COLO668 (cell line): ENCODE measurements around the gene MTTP.
A peak's percentile ranks its signal among the peaks of the same experiment; 100 is the strongest.

ENCODE experiments used
- DNase-seq: peaks from one replicate; lab custom pipeline; 2025; ENCODE audit not compliant: unreplicated experiment; lab: John Stamatoyannopoulos, UW

The MTTP gene

DNA sequence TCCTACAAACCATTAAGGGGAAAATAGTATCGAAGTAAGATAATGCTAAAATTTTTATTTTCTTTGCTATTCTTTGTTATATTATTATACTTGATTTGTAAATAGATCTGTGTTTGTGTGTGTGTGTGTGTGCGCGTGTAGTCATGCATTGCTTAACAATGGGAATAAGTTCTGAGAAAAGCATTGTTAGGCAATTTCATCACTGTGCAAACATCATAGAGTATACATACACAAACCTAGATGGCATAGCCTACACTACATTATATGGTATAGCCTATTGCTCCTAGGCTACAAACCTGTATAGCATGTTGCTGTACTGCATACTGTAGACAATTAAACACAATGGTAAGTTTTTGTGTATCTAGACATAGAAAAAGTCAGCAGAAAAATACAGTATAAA, 17.1 kb downstream of the MTTP start:
- DNase-seq: peak; percentile 33

DNA sequence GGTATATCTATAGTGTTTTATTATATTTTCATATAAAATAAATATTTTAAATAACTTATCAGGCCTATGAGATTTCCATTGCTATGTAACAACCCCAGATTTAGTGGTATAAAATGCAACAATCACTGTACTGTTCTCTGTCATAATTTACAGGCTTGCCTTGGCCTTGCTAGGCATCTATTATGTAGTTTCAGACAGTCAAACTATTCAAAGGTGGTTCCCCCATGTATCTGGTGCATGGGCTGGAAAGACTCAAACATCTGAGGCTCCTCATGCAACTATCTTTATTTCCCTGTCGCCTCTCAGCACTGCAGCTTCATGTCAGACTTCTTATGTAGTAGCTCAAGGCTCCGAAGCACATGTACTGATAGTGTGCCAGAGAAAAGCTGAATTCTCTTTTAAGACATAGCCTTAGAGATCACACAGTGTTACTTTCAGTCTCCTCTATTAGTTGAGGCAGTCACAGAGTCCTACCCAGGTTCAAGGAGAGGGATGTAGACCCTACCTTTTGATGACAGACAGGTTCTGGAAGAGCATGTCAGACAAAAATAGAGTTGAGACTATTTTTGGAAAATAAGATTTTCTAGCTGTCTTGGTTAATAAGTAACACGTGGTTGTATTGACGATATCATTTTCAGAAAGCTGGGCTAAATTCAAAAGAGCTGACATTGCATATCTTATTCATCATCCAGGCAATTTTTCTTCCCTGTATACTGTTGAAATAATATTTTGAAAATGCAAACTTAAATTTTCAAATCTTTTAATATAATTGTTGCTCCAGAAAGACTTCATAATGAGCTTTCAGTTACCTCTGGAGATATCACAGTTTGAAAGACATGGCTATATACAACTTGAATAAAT, 19.4 kb downstream of the MTTP start:
- DNase-seq: no peak

DNA sequence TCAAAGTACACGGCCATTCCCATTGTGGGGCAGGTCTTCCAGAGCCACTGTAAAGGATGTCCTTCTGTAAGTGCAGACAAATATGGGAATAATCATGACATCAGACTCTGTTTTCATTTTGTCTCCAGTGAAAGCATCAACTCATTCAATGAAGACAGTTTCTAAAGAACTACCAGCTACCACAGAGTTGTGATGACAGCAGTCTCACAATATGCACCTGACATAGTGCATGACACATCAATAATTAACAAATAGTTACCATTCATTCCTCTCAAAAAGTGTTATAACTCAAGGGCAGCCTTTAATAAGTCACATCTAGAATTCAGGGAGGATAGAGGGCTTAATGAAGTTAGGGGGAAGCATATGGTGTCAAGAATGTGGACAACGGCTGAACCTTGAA, 20.2 kb downstream of the MTTP start:
- no peak for DNase-seq

DNA sequence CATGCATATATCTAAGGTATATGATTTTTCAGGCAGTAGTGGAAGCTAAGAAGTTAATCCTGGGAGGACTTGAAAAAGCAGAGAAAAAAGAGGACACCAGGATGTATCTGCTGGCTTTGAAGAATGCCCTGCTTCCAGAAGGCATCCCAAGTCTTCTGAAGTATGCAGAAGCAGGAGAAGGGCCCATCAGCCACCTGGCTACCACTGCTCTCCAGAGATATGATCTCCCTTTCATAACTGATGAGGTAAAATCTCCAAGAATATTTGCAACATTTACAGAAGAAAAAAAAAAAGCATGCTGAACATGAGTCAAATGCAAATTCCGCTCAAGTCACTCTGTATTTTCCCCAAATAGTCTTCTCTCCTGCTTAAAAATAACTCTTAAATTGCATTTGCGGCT, 32.1 kb downstream of the MTTP start:
- DNase-seq: no peak

DNA sequence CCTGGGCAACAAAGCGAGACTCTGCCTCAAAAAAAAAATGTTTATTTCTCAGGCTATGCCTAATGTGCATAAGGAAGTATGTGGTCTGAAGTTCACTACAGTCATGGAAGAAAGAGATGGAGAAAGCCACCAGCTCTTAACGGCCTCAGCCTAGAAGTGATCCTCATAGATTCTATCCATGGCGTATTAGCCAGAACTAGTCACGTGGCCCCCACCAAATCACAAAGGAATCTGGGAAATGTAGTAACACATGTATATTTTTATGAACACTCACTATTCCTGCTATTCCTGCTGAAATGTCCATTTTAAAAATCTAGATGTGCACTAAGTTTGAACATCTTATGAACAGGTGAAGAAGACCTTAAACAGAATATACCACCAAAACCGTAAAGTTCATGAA, 33.8 kb downstream of the MTTP start:
- no peak for DNase-seq

DNA sequence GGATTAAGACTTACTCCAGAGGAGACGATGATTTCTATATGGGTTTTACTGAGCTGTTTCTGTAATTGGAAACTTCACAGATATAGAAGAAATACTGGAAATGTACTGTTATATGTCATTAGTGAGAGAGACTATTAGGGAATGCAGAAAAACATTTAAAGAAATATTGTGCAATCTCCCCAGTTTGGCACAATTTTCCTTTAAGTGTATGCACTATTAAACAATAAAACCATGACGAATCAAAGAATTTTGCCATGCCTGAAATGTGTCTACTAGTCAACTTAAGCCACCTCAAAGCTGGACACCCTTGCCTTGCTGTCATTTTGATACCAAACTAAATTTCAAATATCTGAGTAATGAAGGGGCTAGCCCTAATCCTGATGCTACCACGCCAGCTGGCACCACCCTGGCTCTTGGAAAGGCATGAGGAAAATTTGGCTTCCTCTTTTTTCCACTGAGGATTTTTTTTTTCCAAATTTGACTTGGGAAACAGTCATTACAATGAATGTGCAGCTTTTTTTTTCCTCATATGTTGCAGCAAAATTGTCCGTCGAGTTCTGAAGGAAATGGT, 36.1 kb downstream of the MTTP start:
- DNase-seq: no peak

DNA sequence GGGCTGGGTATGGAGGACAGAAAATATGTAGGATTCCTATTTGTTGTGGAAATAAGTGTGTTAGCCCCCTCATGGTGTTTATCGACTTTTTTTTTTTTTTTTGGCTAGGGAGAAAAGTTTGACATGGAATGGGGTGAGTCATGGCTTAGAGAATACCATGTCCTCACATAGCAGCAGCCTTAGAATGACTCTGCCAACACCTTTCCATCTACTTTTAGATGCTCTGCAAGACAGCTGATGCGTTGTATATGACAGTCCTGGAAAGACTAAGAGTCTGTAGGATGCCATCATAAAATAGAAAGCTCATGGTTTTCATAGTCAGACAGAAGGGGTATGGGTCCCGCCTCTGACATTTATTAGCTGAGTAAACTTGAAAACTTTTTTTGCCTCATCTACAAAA, 37.7 kb downstream of the MTTP start:
- DNase-seq: no peak

DNA sequence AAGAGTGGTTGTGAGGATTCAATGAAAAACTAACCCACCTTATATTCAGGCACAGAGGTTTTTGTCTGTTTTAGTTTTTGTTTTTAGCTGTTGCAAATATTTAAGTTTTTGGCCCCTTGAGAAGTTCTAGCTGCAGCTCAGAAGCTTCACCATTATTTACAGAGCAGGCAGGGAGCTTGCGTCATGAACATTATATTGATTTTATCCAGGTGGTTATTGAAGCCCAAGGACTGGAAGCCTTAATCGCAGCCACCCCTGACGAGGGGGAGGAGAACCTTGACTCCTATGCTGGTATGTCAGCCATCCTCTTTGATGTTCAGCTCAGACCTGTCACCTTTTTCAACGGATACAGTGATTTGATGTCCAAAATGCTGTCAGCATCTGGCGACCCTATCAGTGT, 38.1 kb downstream of the MTTP start:
- DNase-seq: no peak

DNA sequence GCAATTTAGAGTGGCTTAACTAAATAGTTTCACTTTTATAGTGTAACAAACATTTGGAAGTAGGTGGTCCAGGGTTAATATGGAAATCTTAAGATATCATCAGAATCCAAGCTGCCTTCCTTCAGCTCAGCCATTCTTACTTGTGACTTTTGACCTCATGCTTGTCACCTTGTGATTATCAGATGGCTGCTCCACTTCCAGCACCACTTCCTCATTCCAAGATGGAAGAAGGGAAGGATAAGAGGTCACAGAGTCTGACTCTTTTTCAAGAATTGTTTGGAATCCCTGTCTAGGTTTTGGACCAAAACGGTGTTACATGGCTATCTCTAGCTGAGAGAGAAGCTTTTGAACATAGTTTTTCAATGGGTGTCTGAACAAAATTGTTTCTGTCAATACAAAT, 39.9 kb downstream of the MTTP start:
- DNase-seq: no peak

DNA sequence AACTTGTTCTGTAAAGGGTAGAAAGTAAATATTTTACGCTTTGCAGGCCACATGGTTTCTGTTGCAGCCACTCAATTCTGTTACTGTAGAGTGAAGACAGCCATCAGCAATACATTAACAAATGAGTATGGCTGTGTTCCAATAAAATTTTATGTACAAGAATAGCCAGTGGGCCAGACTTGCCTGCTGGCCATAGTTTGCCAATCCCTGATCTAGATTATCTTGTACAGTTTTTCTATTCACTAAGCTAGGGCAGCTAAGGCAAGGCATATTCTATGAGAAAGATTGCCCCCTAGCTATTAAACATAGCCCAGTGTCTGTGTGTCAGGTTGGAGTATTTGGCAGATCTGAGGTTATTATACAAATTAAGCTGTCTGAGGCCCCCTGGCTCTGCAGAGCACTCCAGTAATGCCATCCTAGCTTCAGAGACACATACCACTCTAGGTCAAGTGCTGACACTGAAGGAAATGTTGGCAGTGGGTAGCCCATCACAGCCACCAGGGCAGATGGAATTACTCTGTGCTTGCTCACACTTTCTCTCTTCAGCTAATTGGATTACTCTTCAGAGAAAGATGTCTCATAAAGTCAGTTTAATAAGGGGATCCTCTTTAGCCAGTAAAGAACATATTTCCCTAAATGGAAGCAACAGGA, 40.7 kb downstream of the MTTP start:
- DNase-seq: no peak

DNA sequence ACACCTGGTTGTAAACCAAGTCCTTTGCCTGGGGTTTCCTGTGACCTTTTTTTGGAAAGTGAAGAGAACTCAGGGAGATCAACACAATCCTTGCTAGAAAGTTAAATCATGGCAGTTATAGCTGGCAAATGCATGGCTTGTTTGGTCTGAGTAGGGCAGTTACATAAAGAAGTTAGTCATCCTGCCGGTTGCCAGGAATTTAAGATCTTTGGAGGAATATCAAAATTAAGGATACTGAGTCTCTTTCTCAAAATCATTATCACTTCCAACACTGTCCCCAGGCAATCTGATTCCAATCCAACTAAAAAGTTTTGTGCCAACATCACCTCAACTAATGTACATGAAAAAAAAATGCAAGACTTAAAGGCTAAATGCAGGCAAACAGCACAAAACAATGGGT, 42.8 kb downstream of the MTTP start:
- no peak for DNase-seq

DNA sequence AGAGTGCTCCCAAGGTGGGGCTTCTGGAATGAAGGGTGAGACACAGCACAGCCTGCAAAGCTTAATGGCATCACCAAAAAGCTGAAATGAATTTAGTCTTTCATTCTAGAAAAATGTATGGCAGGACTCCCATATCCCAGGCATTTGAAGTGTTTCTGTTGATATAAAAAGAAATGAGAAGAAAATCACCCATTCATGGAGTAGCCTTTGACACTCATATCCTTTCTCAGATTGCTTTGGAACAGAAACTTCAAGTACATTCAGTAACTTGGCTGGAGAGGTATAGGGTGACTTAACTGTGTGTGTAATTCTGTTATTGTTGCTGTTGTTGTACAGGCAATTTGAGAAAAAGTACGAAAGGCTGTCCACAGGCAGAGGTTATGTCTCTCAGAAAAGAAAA, 47.7 kb downstream of the MTTP start:
- DNase-seq: no peak

DNA sequence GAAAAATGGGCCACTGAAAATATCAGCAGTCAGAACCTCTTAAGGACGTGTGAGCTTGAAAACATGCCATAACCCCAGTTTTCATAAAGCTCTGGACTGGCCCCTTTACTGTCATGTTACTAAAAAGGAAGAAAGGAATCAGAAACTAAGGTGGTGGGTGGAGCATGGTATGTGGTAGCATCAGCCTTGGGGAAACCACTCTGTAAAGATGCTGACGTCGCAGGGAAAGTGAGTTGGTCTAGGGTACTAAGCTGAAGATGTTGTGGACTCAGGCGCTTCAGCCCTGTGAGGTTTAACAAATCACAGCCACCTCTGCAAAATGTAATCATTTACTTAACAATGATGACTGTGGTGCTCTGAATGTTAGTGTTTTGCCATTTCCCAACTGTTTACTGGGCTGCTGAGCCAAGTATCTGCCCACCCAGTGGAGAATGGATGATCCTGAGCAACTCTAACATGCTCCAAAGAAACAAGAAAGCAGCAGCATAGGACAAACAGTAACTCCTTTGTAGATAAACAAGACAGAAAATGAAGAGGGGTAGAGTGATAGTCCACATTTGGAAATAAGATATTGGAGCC, 49.6 kb downstream of the MTTP start:
- no peak for DNase-seq

DNA sequence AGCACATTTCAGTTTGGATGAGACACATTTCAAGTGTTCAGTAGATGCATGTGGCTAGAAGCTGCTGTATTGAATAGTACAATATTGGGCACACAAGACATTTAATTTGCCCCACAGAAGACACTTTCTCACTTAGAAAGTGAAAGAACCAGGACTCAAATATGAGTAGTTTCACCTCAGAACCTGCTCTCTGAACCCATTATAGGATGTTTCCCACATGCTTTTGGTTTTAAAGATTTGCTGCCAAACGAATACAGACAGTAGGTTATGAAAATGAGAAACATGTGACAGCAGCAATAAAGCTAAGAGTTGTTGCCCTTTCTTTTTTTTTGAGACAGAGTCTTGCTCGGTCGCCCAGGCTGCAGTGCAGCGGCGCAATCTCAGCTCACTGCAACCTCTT, 50.7 kb downstream of the MTTP start:
- no peak for DNase-seq

DNA sequence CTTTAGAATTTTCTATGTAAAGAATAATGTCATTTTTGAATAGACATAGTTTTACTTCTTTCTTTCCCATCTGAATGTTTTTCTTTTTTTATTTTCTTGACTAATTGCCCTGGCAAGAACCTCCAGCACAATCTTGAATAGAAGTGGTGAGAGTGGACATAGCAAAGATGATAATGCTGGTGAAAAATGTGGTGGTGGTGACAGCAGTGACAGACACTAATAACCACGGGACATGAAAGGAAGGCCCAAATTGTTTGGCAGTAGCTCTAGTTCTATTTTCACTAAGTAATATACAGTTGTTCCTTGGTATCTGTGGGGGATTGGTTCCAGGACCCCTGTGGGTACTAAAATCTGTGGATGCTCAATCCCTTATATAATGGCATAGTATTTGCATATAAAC, 53.4 kb downstream of the MTTP start:
- DNase-seq: no peak

DNA sequence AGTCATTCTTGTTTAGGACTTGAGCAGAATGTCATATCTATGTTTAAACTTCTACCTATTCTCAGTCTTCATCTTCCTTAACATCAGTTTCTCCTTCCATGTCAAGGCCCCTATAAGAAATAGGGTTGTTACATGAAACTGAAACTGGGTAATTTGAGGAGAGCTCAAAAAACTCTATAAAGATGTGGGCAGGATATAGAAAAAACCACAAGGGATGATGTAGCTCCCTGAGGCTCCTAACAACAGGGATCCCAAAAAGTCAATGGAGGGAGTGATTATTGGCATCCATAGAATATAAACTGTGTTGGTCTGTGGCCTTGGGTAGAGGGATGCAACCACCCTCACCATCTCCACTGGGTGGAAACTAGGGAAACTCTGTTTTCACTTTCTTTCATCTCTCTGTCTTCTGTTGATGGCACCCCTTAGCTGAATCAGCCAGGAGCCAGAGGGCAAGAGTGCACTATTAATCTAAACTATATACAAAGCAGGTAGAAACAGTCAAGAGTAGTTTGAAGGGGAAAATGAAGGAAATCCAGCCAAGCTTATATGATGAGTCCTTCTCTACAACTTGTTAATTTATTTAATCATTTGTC, 55.4 kb downstream of the MTTP start:
- no peak for DNase-seq

DNA sequence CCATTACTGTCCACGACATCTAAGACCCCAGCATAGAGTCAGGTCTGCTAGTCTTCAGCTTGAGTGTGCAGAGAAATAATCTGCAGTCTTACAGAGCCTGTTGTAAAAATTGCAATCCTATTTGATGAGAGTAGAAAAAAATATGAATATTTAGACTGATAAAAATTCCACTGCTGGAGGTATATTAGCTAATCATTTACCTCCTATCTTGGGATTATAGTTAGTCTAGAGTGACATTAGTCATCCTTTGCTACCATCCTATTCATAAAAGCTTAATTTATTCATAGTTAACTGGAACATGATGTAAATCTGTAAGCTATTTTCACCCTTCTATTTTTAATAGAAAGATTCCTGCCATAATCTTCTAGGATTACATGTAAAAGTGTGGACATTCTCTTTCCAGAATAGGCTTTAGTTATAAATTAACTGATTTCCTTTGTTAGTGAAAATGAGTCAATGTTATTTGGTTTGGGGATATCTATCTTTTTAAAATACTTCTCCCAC, 56.3 kb downstream of the MTTP start:
- no peak for DNase-seq

DNA sequence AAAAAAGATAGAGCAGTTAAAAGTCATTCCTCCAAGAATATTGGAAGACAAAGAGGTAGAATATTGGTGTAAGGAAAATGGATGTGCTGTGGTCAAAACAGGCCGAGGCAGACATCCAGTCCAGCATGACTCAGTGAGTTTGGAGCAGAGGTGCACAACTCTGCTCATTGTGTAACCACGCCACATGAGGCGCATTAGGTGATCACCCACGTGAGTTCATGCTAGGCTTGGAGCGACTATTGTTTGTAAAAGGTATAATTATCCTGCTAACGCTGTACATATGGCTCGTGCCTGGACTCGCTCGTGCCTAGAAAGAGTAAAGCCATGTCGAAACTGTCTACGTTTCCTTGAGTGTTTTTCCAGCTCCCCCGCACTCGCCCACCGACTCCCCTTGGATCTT, 59.1 kb downstream of the MTTP start:
- DNase-seq: peak; percentile 46

DNA sequence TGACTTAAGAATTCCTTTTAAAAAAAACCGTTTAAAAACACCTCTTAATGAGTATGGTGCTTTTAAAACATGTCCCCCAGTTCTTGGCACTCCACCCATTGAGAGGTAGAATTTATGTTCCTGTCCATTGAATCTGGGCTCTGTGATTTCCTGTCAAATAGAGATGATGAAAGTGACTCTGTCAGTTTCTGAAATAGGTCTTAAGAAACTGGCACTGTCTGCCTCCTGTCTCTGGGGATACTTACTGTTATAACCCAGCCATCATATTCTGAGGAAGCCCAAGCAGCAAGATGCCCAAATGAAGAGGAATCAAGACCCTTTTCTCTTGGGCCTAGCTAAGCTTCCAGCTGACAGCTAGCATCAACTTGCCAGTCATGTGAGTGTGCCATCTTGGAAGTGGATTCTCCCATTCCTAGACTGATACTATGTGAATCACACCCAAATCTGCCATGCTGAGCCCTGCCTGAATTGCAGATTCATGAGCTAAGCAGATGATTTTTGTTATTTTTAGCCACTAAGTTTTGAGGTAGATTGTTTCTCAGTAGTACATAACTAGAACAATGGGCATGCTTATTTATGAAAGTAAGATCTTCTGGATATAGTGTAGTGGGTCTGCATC, 60.2 kb downstream of the MTTP start:
- no peak for DNase-seq

DNA sequence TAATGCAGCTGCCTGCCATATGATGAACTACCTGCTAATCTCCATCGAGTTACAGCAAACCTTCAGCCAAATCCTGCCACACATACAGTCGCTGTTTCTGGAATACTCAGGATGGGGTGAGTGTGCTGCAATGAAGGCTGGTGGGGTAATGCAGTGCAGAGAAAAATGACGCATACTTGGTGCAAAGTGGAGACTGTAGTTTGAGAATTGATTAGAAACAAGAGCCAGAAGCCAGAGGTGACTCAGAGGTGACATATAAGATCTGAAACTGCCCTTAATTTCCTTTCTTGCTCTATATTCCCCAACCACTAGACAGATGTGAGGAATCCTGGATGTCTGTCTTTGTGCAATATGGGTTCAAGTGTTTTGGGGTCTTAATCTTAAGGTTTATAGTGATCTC, 61.0 kb downstream of the MTTP start:
- no peak for DNase-seq

DNA sequence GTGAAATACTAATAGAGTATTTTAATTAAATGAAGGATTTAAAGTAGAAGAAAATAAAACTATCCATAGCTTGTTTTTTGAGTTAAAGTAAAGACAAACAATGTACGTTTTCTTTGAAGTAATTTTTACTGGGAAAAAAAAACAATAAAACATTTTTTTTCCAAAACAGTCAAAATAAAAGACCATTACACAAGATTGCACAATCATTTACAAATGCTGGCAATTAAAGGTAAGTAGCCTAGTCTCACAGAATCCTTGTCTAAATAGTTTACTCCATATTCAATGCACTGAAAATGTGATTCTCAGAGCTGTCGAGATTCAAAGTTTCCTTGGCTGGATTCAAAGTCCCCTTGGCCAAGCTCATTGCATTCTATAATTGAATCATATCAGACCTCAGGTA, 61.8 kb downstream of the MTTP start:
- no peak for DNase-seq
